ENCODE measurements around the gene PPP1R9B.

Gene PPP1R9B, protein sequence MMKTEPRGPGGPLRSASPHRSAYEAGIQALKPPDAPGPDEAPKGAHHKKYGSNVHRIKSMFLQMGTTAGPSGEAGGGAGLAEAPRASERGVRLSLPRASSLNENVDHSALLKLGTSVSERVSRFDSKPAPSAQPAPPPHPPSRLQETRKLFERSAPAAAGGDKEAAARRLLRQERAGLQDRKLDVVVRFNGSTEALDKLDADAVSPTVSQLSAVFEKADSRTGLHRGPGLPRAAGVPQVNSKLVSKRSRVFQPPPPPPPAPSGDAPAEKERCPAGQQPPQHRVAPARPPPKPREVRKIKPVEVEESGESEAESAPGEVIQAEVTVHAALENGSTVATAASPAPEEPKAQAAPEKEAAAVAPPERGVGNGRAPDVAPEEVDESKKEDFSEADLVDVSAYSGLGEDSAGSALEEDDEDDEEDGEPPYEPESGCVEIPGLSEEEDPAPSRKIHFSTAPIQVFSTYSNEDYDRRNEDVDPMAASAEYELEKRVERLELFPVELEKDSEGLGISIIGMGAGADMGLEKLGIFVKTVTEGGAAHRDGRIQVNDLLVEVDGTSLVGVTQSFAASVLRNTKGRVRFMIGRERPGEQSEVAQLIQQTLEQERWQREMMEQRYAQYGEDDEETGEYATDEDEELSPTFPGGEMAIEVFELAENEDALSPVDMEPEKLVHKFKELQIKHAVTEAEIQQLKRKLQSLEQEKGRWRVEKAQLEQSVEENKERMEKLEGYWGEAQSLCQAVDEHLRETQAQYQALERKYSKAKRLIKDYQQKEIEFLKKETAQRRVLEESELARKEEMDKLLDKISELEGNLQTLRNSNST

DNA sequence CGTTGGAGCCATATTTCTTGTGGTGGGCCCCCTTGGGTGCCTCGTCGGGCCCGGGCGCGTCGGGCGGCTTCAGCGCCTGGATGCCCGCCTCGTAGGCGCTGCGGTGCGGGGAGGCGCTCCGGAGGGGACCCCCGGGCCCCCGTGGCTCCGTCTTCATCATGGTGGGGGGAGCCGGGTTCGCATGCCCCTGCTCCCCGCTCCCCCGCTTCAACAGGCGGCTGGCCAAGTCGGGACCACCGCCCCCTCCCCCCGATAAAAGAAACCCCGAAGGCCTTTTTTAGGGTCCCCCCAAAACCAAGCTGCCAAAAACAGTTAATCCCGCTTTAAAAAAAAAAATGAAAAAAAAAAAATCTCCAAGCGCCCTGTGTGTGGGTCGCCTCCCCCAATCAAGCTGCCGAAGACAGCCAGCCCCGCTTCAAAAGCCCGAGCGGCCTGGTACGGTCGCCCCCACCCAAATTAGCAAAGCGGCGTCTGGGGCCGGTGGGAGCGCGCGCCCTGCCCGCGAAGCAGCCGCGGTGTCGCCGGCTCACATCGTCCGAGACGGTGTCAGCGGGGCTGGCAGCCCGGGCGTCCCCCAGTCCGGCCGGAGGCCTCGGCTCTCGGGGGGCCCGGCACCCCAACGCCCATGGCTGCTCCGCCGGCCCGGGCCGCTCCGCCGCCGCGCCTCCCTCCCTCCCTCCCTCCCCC is at the start of gene PPP1R9B:
PPP1R9B (minus strand) TSS at position 324 of the 687 bp plus-strand sequence; CDS start at position 160, 164 bp downstream.
- intact Hi-C loops (cut with micrococcal nuclease): loop anchor here (10.0 kb wide), 1 partner anchor 56 kb away; the partner anchor contains the start of gene PDK2

GRCh38 chr17:50199803-50200456 is 49.5 kb upstream of the PPP1R9B start:
- Mint-ChIP-seq H3K27me3 (peaks cover 71% of the 10 kb centered on the region), H3K9me3 (no peaks in the 10 kb centered on the region), H3K4me3 (no peak overlapping the region), H3K36me3 (ENCODE audit: low read depth) (no peaks in the 10 kb centered on the region), H3K27ac (no peak overlapping the region), H3K4me1 (ENCODE audit: low read depth) (peaks cover 19% of the 10 kb centered on the region)
- intact Hi-C loops (cut with micrococcal nuclease): loop anchor here (1.0 kb wide), 2 partner anchors 73 to 97 kb away; no protein-coding TSS in a partner anchor

More for the DNA sequence above, at the start of gene PPP1R9B:
- no peaks in the 10 kb centered on the region for H3K9me3 Mint-ChIP-seq
- peaks cover 51% of the 10 kb centered on the region for H3K36me3 Mint-ChIP-seq (ENCODE audit: low read depth)
- peaks cover 56% of the 10 kb centered on the region for H3K4me1 Mint-ChIP-seq (ENCODE audit: low read depth)
- peak within 1 kb of the TSS; percentile 89 for H3K4me3 Mint-ChIP-seq
- H3K27ac Mint-ChIP-seq: peak within 1 kb of the TSS; percentile 80
- no peaks in the 10 kb centered on the region for H3K27me3 Mint-ChIP-seq

GRCh38 chr17:50199211-50199802 is 48.8 kb upstream of the PPP1R9B start:
- Mint-ChIP-seq H3K9me3 (no peaks in the 10 kb centered on the region), H3K4me1 (ENCODE audit: low read depth) (peaks cover 19% of the 10 kb centered on the region), H3K36me3 (ENCODE audit: low read depth) (no peaks in the 10 kb centered on the region), H3K27me3 (peaks cover 67% of the 10 kb centered on the region), H3K4me3 (no peak overlapping the region), H3K27ac (no peak overlapping the region)
- intact Hi-C loops (cut with micrococcal nuclease): no loop called here

GRCh38 chr17:50198026-50198669 is 47.7 kb upstream of the PPP1R9B start:
- peaks cover 64% of the 10 kb centered on the region for H3K27me3 Mint-ChIP-seq
- no peaks in the 10 kb centered on the region for H3K9me3 Mint-ChIP-seq
- intact Hi-C loops (cut with micrococcal nuclease): loop anchor here (1.0 kb wide), 1 partner anchor 58 kb away; no protein-coding TSS in a partner anchor
- no peak overlapping the region for H3K4me3 Mint-ChIP-seq
- H3K4me1 Mint-ChIP-seq (ENCODE audit: low read depth): peaks cover 18% of the 10 kb centered on the region
- H3K36me3 Mint-ChIP-seq (ENCODE audit: low read depth): no peaks in the 10 kb centered on the region
- H3K27ac Mint-ChIP-seq: no peak overlapping the region

GRCh38 chr17:50196826-50197225 is 46.3 kb upstream of the PPP1R9B start:
- Mint-ChIP-seq H3K36me3 (ENCODE audit: low read depth) (no peaks in the 10 kb centered on the region), H3K4me1 (ENCODE audit: low read depth) (peaks cover 14% of the 10 kb centered on the region)

DNA sequence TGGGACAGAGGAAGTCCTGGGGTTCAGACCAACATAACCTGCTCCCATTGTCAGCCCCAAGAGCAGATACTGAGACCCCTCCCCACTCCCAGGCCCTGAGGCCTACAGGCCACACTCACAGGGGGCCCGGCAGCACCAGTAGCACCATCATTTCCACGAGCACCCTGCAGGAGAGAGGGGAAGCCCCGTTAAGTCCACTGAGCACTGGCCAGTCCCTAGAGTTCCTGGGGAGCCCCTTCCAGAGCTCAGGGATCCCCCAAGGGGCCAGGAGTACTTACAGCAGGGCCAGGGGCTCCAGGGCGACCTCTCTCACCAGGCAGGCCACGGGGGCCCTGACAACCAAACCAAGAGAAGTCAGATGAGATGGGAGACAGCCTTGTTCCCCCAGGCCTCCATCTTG is 45.6 kb upstream of the PPP1R9B start:
- intact Hi-C loops (cut with micrococcal nuclease): no loop called here
- H3K9me3 Mint-ChIP-seq: no peaks in the 10 kb centered on the region
- no peak overlapping the region for H3K4me3 Mint-ChIP-seq
- H3K36me3 Mint-ChIP-seq (ENCODE audit: low read depth): no peaks in the 10 kb centered on the region
- peaks cover 10% of the 10 kb centered on the region for H3K4me1 Mint-ChIP-seq (ENCODE audit: low read depth)
- H3K27ac Mint-ChIP-seq: no peak overlapping the region
- peaks cover 44% of the 10 kb centered on the region for H3K27me3 Mint-ChIP-seq

More at GRCh38 chr17:50196826-50197225, 46.3 kb upstream of the PPP1R9B start:
- peaks cover 51% of the 10 kb centered on the region for H3K27me3 Mint-ChIP-seq
- H3K27ac Mint-ChIP-seq: no peak overlapping the region
- no peaks in the 10 kb centered on the region for H3K9me3 Mint-ChIP-seq
- H3K4me3 Mint-ChIP-seq: no peak overlapping the region
- intact Hi-C loops (cut with micrococcal nuclease): no loop called here

GRCh38 chr17:50194934-50195865 is 44.7 kb upstream of the PPP1R9B start:
- no peak overlapping the region for H3K4me3 Mint-ChIP-seq
- H3K9me3 Mint-ChIP-seq: no peaks in the 10 kb centered on the region
- H3K27ac Mint-ChIP-seq: no peak overlapping the region
- peaks cover 5% of the 10 kb centered on the region for H3K4me1 Mint-ChIP-seq (ENCODE audit: low read depth)
- H3K36me3 Mint-ChIP-seq (ENCODE audit: low read depth): no peaks in the 10 kb centered on the region
- intact Hi-C loops (cut with micrococcal nuclease): no loop called here
- H3K27me3 Mint-ChIP-seq: peaks cover 41% of the 10 kb centered on the region

DNA sequence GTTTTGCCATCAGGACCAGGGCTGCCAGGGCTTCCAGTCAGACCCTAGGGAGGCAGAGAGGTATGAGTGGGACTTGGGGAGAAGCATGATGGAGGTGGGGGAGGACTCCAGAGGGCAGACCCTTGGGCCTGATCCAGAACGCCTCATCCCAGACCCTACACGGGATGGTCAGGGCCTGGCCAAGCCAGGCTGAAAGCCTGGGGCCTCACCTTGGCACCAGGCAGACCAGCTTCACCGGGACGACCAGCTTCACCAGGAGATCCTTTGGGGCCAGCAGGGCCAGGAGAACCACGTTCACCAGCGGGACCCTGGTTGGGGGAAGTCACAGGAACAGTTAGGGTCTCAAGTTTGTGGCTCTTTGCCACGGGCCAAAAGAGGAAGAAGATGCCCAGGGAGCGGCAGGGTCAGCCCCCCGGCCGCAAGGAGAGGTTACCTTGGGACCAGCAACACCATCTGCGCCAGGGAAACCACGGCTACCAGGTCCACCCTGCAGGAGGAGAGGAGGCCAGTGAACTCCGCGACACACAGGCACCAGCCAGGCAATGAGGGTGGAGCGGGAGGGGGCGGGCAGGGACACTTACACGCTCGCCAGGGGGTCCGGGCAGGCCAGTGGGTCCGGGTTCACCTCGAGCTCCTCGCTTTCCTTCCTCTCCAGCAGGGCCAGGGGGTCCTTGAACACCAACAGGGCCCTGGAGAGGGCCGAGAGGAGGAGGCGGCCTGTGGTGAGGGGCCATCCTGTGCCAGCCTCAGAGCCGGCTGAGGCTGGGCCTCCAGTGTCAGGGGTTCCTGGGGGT is 43.9 kb upstream of the PPP1R9B start:
- H3K4me1 Mint-ChIP-seq (ENCODE audit: low read depth): no peaks in the 10 kb centered on the region
- H3K27me3 Mint-ChIP-seq: peaks cover 37% of the 10 kb centered on the region
- intact Hi-C loops (cut with micrococcal nuclease): no loop called here
- H3K27ac Mint-ChIP-seq: no peak overlapping the region
- no peaks in the 10 kb centered on the region for H3K9me3 Mint-ChIP-seq
- H3K4me3 Mint-ChIP-seq: no peak overlapping the region
- no peaks in the 10 kb centered on the region for H3K36me3 Mint-ChIP-seq (ENCODE audit: low read depth)

- H3K27ac Mint-ChIP-seq: no peak overlapping the region
- intact Hi-C loops (cut with micrococcal nuclease): no loop called here
- H3K4me3 Mint-ChIP-seq: no peak overlapping the region
- no peaks in the 10 kb centered on the region for H3K36me3 Mint-ChIP-seq (ENCODE audit: low read depth)
- no peaks in the 10 kb centered on the region for H3K9me3 Mint-ChIP-seq
- peaks cover 5% of the 10 kb centered on the region for H3K4me1 Mint-ChIP-seq (ENCODE audit: low read depth)
- H3K27me3 Mint-ChIP-seq: peaks cover 27% of the 10 kb centered on the region
Measured at GRCh38 chr17:50192618-50193291, 42.3 kb upstream of the PPP1R9B start.

- H3K36me3 Mint-ChIP-seq (ENCODE audit: low read depth): no peaks in the 10 kb centered on the region
- intact Hi-C loops (cut with micrococcal nuclease): no loop called here
Measured at GRCh38 chr17:50192144-50192617, 41.7 kb upstream of the PPP1R9B start.

More at GRCh38 chr17:50192144-50192617, 41.7 kb upstream of the PPP1R9B start:
- Mint-ChIP-seq H3K4me1 (ENCODE audit: low read depth) (peaks cover 5% of the 10 kb centered on the region), H3K27ac (no peak overlapping the region), H3K27me3 (peaks cover 23% of the 10 kb centered on the region), H3K4me3 (no peak overlapping the region), H3K9me3 (no peaks in the 10 kb centered on the region)

All from dendritic cell treated with granulocyte-macrophage colony-stimulating factor and Interleukin-4, amounts not matched to agents 40 ng/mL and 50 ng/mL, for 4 days (primary cell).